ENCODE results near the gene MCF2L2.

The MCF2L2 gene

DNA sequence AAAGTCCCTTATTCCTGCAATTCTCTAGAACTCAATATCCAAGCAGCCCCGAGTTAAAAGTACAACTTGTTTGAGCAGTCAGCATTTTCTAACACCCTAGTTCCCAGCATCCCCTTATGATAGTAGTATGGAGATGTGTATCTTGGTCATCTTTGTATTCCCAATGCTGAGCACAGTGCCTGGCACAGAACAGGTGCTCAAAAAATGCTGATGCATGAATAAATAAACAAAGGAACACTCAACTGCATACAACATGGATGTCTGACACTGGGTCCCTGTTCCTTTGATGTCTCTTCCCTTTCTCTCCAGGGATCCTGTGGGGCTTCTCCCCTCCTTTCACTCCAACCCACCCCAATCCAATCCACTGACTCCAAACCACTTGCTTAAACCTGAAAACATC, 199.2 kb downstream of the MCF2L2 start:
- Histone ChIP-seq H3K9me3 (ENCODE audit: control insufficient read depth, low read length) (no peaks in the 10 kb centered on the region), H3K36me3 (ENCODE audit: control insufficient read depth, insufficient read depth, low read length) (no peaks in the 10 kb centered on the region), H3K4me2 (ENCODE audit: low read length) (no peak overlapping the region), H3K4me3 (ENCODE audit: low read depth, low read length) (no peak overlapping the region), H3K27me3 (ENCODE audit: control insufficient read depth, insufficient read depth, low read length) (no peaks in the 10 kb centered on the region), H3K79me2 (no peaks in the 10 kb centered on the region), H3K27ac (no peak overlapping the region), H3K9ac (no peak overlapping the region), H3K4me1 (no peaks in the 10 kb centered on the region), H2AFZ (no peak overlapping the region)
- TF ChIP-seq, protein P1, sequence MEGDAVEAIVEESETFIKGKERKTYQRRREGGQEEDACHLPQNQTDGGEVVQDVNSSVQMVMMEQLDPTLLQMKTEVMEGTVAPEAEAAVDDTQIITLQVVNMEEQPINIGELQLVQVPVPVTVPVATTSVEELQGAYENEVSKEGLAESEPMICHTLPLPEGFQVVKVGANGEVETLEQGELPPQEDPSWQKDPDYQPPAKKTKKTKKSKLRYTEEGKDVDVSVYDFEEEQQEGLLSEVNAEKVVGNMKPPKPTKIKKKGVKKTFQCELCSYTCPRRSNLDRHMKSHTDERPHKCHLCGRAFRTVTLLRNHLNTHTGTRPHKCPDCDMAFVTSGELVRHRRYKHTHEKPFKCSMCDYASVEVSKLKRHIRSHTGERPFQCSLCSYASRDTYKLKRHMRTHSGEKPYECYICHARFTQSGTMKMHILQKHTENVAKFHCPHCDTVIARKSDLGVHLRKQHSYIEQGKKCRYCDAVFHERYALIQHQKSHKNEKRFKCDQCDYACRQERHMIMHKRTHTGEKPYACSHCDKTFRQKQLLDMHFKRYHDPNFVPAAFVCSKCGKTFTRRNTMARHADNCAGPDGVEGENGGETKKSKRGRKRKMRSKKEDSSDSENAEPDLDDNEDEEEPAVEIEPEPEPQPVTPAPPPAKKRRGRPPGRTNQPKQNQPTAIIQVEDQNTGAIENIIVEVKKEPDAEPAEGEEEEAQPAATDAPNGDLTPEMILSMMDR (IDR thresholded peaks at IDR 0.05): no peak

DNA sequence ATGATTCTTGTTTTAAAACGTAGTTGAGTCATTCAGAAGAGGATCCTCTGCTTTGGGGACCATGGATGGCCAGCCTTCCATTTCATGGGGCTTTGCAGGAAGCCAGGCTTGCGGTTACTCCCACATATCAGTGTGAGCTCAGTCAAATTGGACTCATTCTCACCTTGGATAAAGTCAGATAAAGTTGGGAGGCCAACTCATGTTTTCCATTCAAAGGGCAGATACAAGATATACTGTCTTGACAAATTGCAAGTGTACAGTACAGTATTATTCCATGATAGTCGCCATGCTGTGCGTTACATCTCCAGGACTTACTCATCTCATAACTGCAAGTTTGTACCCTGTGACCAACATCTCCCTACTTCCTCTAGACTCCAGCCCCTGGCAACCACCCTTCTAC, 200.8 kb downstream of the MCF2L2 start:
- no peak overlapping the region for H3K4me2 ChIP-seq (ENCODE audit: low read length)
- no peak overlapping the region for H3K9ac ChIP-seq
- no peak overlapping the region for H3K27ac ChIP-seq
- H3K4me3 ChIP-seq (ENCODE audit: low read depth, low read length): no peak overlapping the region
- no peaks in the 10 kb centered on the region for H3K9me3 ChIP-seq (ENCODE audit: control insufficient read depth, low read length)
- H3K4me1 ChIP-seq: no peaks in the 10 kb centered on the region
- TF ChIP-seq, protein P1 (IDR thresholded peaks at IDR 0.05): no peak
- H3K27me3 ChIP-seq (ENCODE audit: control insufficient read depth, insufficient read depth, low read length): no peaks in the 10 kb centered on the region
- H3K79me2 ChIP-seq: no peaks in the 10 kb centered on the region
- no peaks in the 10 kb centered on the region for H3K36me3 ChIP-seq (ENCODE audit: control insufficient read depth, insufficient read depth, low read length)
- no peak overlapping the region for H2AFZ ChIP-seq

DNA sequence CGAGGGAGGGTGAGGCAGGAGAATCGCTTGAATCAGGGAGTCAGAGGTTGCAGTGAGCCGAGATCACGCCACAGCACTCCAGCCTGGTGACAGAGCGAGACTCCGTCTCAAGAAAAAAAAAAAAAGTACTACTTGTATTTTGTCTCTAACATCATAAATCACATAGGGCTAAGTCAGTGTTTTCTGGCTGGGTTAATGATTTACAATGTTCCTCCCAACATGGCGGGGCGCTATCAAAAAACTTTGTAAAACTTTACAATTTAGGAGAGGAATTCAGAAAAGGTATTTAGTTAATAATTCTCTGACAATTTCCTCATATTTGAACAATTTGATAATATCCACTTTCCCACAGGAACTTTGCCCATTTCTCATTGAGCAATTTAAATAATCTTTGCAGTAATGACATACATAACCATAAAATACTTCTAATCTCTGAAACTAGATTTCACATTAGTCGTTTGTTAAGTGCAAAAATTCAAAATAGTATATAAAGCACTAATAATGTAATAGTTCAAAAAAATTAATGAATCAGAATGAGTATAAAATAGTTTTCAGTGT, 202.0 kb downstream of the MCF2L2 start:
- no peak overlapping the region for H3K9ac ChIP-seq

DNA sequence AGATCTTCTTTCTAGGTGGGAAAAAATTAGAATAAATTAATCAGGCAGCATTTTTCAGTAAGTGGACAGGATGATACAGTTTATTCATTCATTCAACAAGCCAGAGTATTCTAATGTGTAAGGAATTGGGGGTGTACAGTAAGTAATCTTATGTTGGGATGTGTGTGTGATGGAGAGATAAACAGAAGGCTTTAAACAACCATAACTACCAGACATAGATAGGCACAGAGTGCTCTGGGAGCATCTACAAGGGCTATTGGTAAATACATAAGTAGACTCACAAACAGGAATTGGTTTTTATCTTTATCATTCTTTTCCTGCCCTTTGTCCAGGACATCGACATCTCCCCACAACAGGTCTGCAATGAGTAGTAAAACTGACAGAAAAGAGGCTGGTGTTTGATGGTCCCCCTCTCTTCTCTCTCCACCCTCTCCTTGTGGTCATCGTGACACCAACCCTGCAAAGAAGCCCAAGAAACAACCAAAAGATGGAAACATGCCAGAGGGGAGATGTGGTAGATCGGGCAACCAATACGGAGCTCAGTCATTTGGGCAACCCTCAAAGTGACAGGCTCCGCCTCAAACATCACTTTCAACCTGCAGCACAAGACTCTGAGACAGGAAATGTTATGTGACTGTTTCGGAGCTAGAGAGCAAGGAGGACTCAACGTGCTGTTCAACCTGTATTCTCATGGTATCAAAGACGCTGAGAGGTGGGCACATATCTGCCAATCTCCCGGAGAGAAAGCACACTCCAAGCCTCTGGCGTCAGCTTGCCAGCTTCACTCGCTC, 204.0 kb downstream of the MCF2L2 start:
- TF ChIP-seq, protein P1 (IDR thresholded peaks at IDR 0.05): no peak
- Histone ChIP-seq H2AFZ (no peak overlapping the region), H3K36me3 (ENCODE audit: control insufficient read depth, insufficient read depth, low read length) (no peaks in the 10 kb centered on the region), H3K9me3 (ENCODE audit: control insufficient read depth, low read length) (no peaks in the 10 kb centered on the region), H3K4me2 (ENCODE audit: low read length) (no peak overlapping the region), H3K4me1 (no peaks in the 10 kb centered on the region), H3K79me2 (no peaks in the 10 kb centered on the region), H3K27ac (no peak overlapping the region), H3K27me3 (ENCODE audit: control insufficient read depth, insufficient read depth, low read length) (no peaks in the 10 kb centered on the region), H3K4me3 (ENCODE audit: low read depth, low read length) (no peak overlapping the region), H3K9ac (no peak overlapping the region)

More for the DNA sequence above, 202.0 kb downstream of the MCF2L2 start:
- H3K4me1 ChIP-seq: no peaks in the 10 kb centered on the region
- H3K79me2 ChIP-seq: no peaks in the 10 kb centered on the region
- no peak overlapping the region for H3K27ac ChIP-seq
- no peaks in the 10 kb centered on the region for H3K27me3 ChIP-seq (ENCODE audit: control insufficient read depth, insufficient read depth, low read length)
- H3K9me3 ChIP-seq (ENCODE audit: control insufficient read depth, low read length): no peaks in the 10 kb centered on the region
- no peaks in the 10 kb centered on the region for H3K36me3 ChIP-seq (ENCODE audit: control insufficient read depth, insufficient read depth, low read length)
- no peak overlapping the region for H3K4me3 ChIP-seq (ENCODE audit: low read depth, low read length)
- no peak overlapping the region for H2AFZ ChIP-seq
- H3K4me2 ChIP-seq (ENCODE audit: low read length): no peak overlapping the region
- TF ChIP-seq, protein P1 (IDR thresholded peaks at IDR 0.05): no peak
